Naive thymus-derived CD8-positive, alpha-beta T cell (primary cell): Measurements from ENCODE around the gene PREX1. TPM values are rescaled to one million over a fixed set of nuclear protein-coding genes. Genes with fewer than 3 reads are reported as not detected.
A peak's percentile ranks its signal among the peaks of the same experiment; 100 is the strongest.

Experiments
- ATAC-seq, 2 donors: fragments of 150-1000 bp; cut with Tn5 transposase in 1 of 2; sonication (Bioruptor Pico), chemical (Tn5 transposase) in 1 of 2; 1 replicate in 1 of 2; 2 replicates in 1 of 2; pipeline ENCODE4 v1.10.0; 2021; ENCODE audit warnings: mild to moderate bottlenecking in 2 of 2, moderate library complexity in 2 of 2
- POLR2A ChIA-PET: fragments of 350-600 bp; sonication (Branson Sonifier 250); formaldehyde crosslinking; loops from one replicate; lab custom pipeline; 2021; ENCODE audit warnings: antibody characterized with exemption; lab: Charles Lee
- DNase-seq, 10 donors: peaks; one replicate each; pipeline versions ENCODE4 v3.0.0 to v3.0.0-alpha.2; 2020 to 2022
- H3K27ac Mint-ChIP-seq, 10 donors: one replicate each; pipeline ENCODE4 v1.8.0; 2020 to 2022; ENCODE audit warnings: mild to moderate bottlenecking in 10 of 10, mixed read lengths in 10 of 10, moderate library complexity in 4 of 10, inconsistent platforms in 1 of 10
- H3K27me3 Mint-ChIP-seq, 5 donors: one replicate each; pipeline ENCODE4 v1.8.0; 2021 to 2022; ENCODE audit warnings: mixed read lengths in 5 of 5
- H3K36me3 Mint-ChIP-seq, 3 donors: one replicate each; pipeline ENCODE4 v1.8.0; 2020 to 2022; ENCODE audit warnings: mixed read lengths in 3 of 3, mild to moderate bottlenecking in 2 of 3, inconsistent platforms in 1 of 3
- H3K4me1 Mint-ChIP-seq, 4 donors: one replicate each; pipeline ENCODE4 v1.8.0; 2021 to 2022; ENCODE audit warnings: mixed read lengths in 4 of 4
- H3K4me3 Mint-ChIP-seq, 10 donors: one replicate each; pipeline ENCODE4 v1.8.0; 2020 to 2022; ENCODE audit warnings: mild to moderate bottlenecking in 10 of 10, mixed read lengths in 10 of 10, moderate library complexity in 6 of 10, inconsistent platforms in 1 of 10
- H3K9me3 Mint-ChIP-seq, 9 donors: one replicate each; pipeline ENCODE4 v1.8.0; 2020 to 2022; ENCODE audit warnings: mixed read lengths in 9 of 9, mild to moderate bottlenecking in 3 of 9, inconsistent platforms in 1 of 9, moderate library complexity in 1 of 9
- polyA plus RNA-seq, 3 donors: library from polyadenylated mRNA; unstranded; fragments of 300-500 nt; fragmentation: Illumina TruSeq; gene quantifications; one replicate each; pipeline ENCODE4 v1.2.3, GENCODE V29; 2021
- total RNA-seq, 8 experiments: library from RNA in 2 of 8; stranded (reverse) in 2 of 8; gene quantifications; one replicate each; pipeline ENCODE4 v1.2.3 and lab custom pipeline; 2021 to 2026

PREX1 gene
- total and polyA plus RNA-seq, 5 experiments from 2014 or later, result 14.4 to 141 (median 38.5) TPM

GRCh38 chr20:48807051-48807450 is 20.7 kb downstream of the PREX1 start:
- no peak for DNase-seq
- POLR2A ChIA-PET, result interaction anchor here (0.9 to 1.0 kb wide), 2 partner anchors 9 to 16 kb away, joined by 3 read pairs; no protein-coding TSS in a partner anchor
- H3K27ac Mint-ChIP-seq, result peak overlapping the region in 3 of 10 donors; percentile 34 to 67 (median 55)
- peaks cover 42 to 87% (median 82%) of the 10 kb centered on the region in 4 donors for H3K4me1 Mint-ChIP-seq
- H3K36me3 Mint-ChIP-seq, result peaks cover 5 to 34% (median 25%) of the 10 kb centered on the region in 3 donors
- peaks cover 0 to 12% (median 4%) of the 10 kb centered on the region in 9 donors for H3K9me3 Mint-ChIP-seq
- H3K4me3 Mint-ChIP-seq, result peak overlapping the region in 1 of 10 donors; percentile 24
- ATAC-seq, result no peak
- H3K27me3 Mint-ChIP-seq, result no peaks in the 10 kb centered on the region

DNA sequence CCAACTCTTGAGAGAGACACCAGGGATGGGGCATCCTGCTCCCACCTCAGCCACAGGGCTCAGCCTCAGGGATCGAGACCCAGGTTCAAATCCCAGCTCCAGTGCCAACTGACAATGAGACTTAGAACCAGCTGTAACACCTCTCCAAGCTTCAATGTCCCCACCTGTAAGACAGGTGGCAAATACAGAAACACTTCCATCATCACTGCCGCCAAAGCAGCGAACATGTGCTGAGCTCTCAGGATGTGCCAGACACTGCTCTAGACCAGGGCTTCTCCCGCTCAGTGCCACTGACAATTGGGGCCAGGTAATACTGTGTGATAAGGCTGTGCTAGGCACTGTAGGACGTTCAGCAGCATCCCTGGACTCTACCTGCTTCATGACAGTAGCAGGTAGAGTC is 22.1 kb downstream of the PREX1 start:
- DNase-seq (no peak), ATAC-seq (no peak)
- H3K9me3 Mint-ChIP-seq, result peaks cover 0 to 12% (median 4%) of the 10 kb centered on the region in 9 donors
- peaks cover 5 to 31% (median 21%) of the 10 kb centered on the region in 3 donors for H3K36me3 Mint-ChIP-seq
- H3K4me3 Mint-ChIP-seq, result peak overlapping the region in 2 of 10 donors; percentile 4 to 23
- POLR2A ChIA-PET, result no interaction called here
- peak overlapping the region in 8 of 10 donors; percentile 9 to 67 (median 38) for H3K27ac Mint-ChIP-seq
- peaks cover 41 to 89% (median 85%) of the 10 kb centered on the region in 4 donors for H3K4me1 Mint-ChIP-seq
- H3K27me3 Mint-ChIP-seq, result no peaks in the 10 kb centered on the region

DNA sequence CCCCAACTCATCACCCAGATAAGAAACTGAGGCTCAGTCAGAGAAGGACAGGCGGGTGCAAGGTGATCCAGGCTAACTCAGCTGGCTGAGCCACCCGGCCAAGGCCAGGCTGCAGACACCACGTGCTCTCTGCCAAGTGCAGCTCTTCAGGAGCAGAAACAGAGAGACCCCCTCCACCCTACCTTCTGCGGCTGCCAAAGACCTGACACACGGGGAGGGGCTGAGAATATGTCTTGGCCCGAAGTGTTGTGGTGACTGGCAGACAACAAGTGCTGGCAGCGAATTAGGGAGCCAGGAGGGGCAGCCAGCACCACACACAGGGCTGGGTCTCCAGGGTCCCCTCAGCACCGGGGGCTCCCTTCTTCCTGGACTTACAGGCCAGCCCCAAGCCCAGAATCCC is 22.5 kb downstream of the PREX1 start:
- POLR2A ChIA-PET, result no interaction called here
- Mint-ChIP-seq H3K27me3 (no peaks in the 10 kb centered on the region), H3K4me3 (no peak overlapping the region), H3K27ac (peak overlapping the region in 4 of 10 donors; percentile 53 to 60 (median 56)), H3K9me3 (peaks cover 0 to 12% (median 4%) of the 10 kb centered on the region in 9 donors), H3K36me3 (peaks cover 5 to 31% (median 21%) of the 10 kb centered on the region in 3 donors), H3K4me1 (peaks cover 41 to 92% (median 89%) of the 10 kb centered on the region in 4 donors)
- ATAC-seq (no peak), DNase-seq (no peak)

DNA sequence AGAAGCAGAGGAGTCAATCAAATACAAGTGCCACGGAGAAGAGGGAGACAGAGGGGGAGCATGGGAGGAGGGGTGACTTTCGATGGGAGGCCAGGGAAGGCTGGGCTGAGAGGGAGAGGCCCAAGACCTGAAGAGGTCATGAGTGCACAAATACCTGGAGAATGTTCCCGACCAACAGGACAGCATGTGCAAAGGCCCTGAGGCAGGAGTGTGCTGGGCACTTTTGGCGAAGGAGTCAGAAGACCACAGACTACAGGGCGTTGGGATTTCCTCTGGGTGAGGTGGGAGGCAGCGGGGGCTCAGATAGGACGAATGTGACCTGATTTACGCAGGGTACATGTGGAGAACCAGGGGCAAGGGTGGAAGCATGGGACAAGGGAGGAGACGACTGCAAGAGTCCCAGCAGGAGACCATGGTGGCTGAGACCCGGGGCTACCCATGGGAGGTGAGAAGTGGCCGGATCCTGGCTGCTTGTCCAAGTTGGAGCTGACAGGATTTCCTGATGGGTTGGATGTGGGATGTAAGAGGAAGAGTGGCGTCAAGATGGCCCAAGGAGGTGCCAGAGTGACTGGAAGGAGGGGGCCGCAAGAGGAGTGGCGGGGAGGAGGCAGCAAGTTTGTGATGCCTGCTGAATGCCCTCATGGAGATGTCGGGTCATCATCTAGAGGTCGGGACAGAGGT is 23.4 kb downstream of the PREX1 start:
- Mint-ChIP-seq H3K27ac (peak overlapping the region in 9 of 10 donors; percentile 22 to 88 (median 58)), H3K4me3 (peak overlapping the region in 1 of 10 donors; percentile 3), H3K36me3 (peaks cover 5 to 31% (median 21%) of the 10 kb centered on the region in 3 donors), H3K4me1 (peaks cover 36 to 92% (median 89%) of the 10 kb centered on the region in 4 donors), H3K9me3 (peaks cover 0 to 12% (median 4%) of the 10 kb centered on the region in 9 donors), H3K27me3 (no peaks in the 10 kb centered on the region)
- POLR2A ChIA-PET, result interaction anchor here (1.8 kb wide), 1 partner anchor 12 kb away, joined by 4 read pairs; no protein-coding TSS in a partner anchor
- ATAC-seq (no peak), DNase-seq (no peak)

GRCh38 chr20:48803176-48804053 is 24.4 kb downstream of the PREX1 start:
- H3K4me3 Mint-ChIP-seq, result peak overlapping the region in 1 of 10 donors; percentile 3
- H3K27me3 Mint-ChIP-seq, result no peaks in the 10 kb centered on the region
- POLR2A ChIA-PET, result interaction anchor here (1.8 kb wide), 1 partner anchor 11 kb away, joined by 4 read pairs; no protein-coding TSS in a partner anchor
- H3K27ac Mint-ChIP-seq, result peak overlapping the region in 7 of 10 donors; percentile 29 to 91 (median 64)
- peaks cover 28 to 94% (median 89%) of the 10 kb centered on the region in 4 donors for H3K4me1 Mint-ChIP-seq
- no peak for ATAC-seq
- peaks cover 5 to 25% (median 17%) of the 10 kb centered on the region in 3 donors for H3K36me3 Mint-ChIP-seq
- DNase-seq, result no peak
- H3K9me3 Mint-ChIP-seq, result peaks cover 0 to 12% (median 4%) of the 10 kb centered on the region in 9 donors

DNA sequence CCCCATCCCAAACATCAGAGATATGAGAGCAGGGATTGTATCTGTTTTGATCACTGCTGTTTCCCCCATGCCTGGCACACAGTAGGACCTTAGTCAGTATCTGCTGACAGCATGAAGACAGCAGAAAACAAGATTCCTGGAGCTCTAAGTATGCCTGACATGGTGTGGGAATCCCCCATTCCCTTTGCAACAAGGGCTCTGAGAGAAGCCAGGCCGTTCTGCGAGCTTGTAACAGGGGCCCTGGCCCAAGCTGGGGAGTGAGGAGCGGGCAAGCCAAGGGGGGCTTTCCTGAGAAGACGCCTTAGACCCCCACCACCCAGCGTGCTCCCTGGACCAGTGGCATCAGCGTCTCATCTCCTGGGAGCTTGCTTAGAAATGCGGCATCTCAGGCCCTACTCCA is 25.2 kb downstream of the PREX1 start:
- Mint-ChIP-seq H3K4me3 (peak overlapping the region in 3 of 10 donors; percentile 32 to 49 (median 41)), H3K36me3 (peaks cover 5 to 24% (median 16%) of the 10 kb centered on the region in 3 donors), H3K4me1 (peaks cover 35 to 94% (median 93%) of the 10 kb centered on the region in 4 donors), H3K27me3 (no peaks in the 10 kb centered on the region), H3K27ac (peak overlapping the region in 9 of 10 donors; percentile 31 to 91 (median 68)), H3K9me3 (peaks cover 0 to 12% (median 4%) of the 10 kb centered on the region in 9 donors)
- no peak for ATAC-seq
- DNase-seq, result no peak
- POLR2A ChIA-PET, result no interaction called here

DNA sequence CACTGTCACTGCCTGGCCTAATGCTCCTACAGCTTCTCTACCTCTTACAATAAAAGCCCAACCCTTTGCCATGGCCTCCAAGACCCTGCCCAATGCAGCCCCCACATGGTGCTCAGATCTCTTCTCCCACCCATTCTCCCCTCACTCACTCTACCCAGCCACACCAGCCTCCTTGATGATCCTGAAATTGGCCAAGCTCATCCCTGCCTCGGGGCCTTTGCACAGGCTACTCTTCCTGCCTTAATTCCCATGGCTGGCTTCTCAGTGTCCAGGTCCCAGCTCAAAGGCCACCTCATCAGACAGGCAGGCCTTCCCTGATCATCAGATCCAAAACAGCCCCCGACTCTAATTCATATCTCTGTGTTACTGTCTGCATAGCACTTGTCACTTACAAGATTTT is 25.6 kb downstream of the PREX1 start:
- Mint-ChIP-seq H3K9me3 (peaks cover 0 to 10% (median 2%) of the 10 kb centered on the region in 9 donors), H3K36me3 (peaks cover 5 to 20% (median 12%) of the 10 kb centered on the region in 3 donors), H3K4me3 (peak overlapping the region in 6 of 10 donors; percentile 13 to 49 (median 40)), H3K4me1 (peaks cover 39 to 95% (median 94%) of the 10 kb centered on the region in 4 donors), H3K27me3 (no peaks in the 10 kb centered on the region), H3K27ac (peak overlapping the region in 9 of 10 donors; percentile 31 to 91 (median 69))
- POLR2A ChIA-PET, result interaction anchor here (1.1 kb wide), 1 partner anchor 12 kb away, joined by 3 read pairs; no protein-coding TSS in a partner anchor
- ATAC-seq (no peak), DNase-seq (no peak)

DNA sequence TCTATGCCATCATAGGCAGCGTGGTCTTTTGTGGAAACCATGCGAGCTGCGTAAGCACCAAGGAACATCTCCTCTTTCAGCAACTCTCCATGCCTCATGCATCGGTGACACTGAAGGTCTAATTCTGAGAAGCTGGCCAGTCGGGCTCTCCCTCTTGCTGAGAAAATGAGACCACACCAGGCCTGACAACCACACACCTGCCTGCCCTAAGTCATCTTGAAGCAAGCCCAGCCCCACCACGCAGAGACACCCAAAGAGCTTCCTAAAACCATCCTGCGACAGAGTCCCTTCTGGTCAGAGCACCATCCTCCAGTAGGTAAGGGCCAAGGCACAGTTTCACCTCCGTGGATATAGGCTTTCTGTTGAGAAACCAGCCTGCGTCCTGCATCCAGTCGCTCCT is 26.6 kb downstream of the PREX1 start:
- DNase-seq, result no peak
- Mint-ChIP-seq H3K27ac (peak overlapping the region in 5 of 10 donors; percentile 57 to 91 (median 81)), H3K9me3 (no peaks in the 10 kb centered on the region), H3K36me3 (peaks cover 0 to 13% (median 4%) of the 10 kb centered on the region in 3 donors), H3K27me3 (no peaks in the 10 kb centered on the region), H3K4me1 (peaks cover 37 to 88% (median 87%) of the 10 kb centered on the region in 4 donors), H3K4me3 (peak overlapping the region in 2 of 10 donors; percentile 26 to 67)
- POLR2A ChIA-PET, result interaction anchor here (0.9 to 1.5 kb wide), 4 partner anchors 13 to 40 kb away, joined by 3 to 4 read pairs (median 3); no protein-coding TSS in a partner anchor
- no peak for ATAC-seq

- ATAC-seq, result no peak
- Mint-ChIP-seq H3K36me3 (peaks cover 0 to 13% (median 4%) of the 10 kb centered on the region in 3 donors), H3K4me3 (peak overlapping the region in 1 of 10 donors; percentile 13), H3K9me3 (no peaks in the 10 kb centered on the region), H3K27me3 (no peaks in the 10 kb centered on the region), H3K4me1 (peaks cover 42 to 90% (median 88%) of the 10 kb centered on the region in 4 donors), H3K27ac (peak overlapping the region in 9 of 10 donors; percentile 4 to 76 (median 65))
- DNase-seq, result no peak
- POLR2A ChIA-PET, result interaction anchor here (1.5 kb wide), 1 partner anchor 27 kb away, joined by 4 read pairs; no protein-coding TSS in a partner anchor
Observed at GRCh38 chr20:48800177-48800576, 27.6 kb downstream of the PREX1 start.

- Mint-ChIP-seq H3K36me3 (peaks cover 0 to 10% (median 4%) of the 10 kb centered on the region in 3 donors), H3K27me3 (no peaks in the 10 kb centered on the region), H3K27ac (peak overlapping the region; percentile 29 to 84 (median 65)), H3K4me1 (peaks cover 42 to 90% (median 88%) of the 10 kb centered on the region in 4 donors), H3K9me3 (no peaks in the 10 kb centered on the region), H3K4me3 (no peak overlapping the region)
- ATAC-seq (no peak), DNase-seq (no peak)
- POLR2A ChIA-PET, result interaction anchor here (1.1 kb wide), 1 partner anchor 10 kb away, joined by 3 read pairs; no protein-coding TSS in a partner anchor
Observed at GRCh38 chr20:48799328-48800105, 28.3 kb downstream of the PREX1 start.
